HepG2 (cell line): Measurements from ENCODE around the gene SWSAP1. TPM values are rescaled to one million over a fixed set of nuclear protein-coding genes. Genes with fewer than 3 reads are reported as not detected.
A peak's percentile ranks its signal among the peaks of the same experiment; 100 is the strongest.

Source experiments
- CBX2 ChIP-seq, 2 experiments: fragments of 200-600 bp in 1 of 2; sonication (generic); formaldehyde crosslinking in 1 of 2; IDR thresholded peaks; 2 replicates each; pipeline versions ENCODE4 v1.7.0 to v1.8.1; 2018 to 2022; ENCODE audit warnings: low read depth in 2 of 2, low read length in 1 of 2, mild to moderate bottlenecking in 1 of 2, missing genetic modification reagents in 1 of 2
- CCDC6 ChIP-seq: sonication (generic); formaldehyde crosslinking; IDR thresholded peaks from 2 replicates; pipeline ENCODE4 v1.8.1; 2022; ENCODE audit warnings: mild to moderate bottlenecking, missing genetic modification reagents, moderate library complexity
- CENPT ChIP-seq: sonication (generic); formaldehyde crosslinking; IDR thresholded peaks from 2 replicates; pipeline ENCODE4 v1.8.0; 2022; ENCODE audit warnings: low read depth, mild to moderate bottlenecking, moderate library complexity, missing genetic modification reagents
- DDIT3 ChIP-seq: sonication (generic); formaldehyde crosslinking; IDR thresholded peaks from 2 replicates; pipeline ENCODE4 v1.4.0; 2020; ENCODE audit warnings: mild to moderate bottlenecking, missing genetic modification reagents
- FOXP1 ChIP-seq, 2 experiments: fragments of 450-650 bp in 1 of 2; IDR thresholded peaks; 2 replicates each; pipeline ENCODE4 v1.6.1; 2017 to 2018; ENCODE audit warnings: antibody characterized with exemption in 1 of 2
- FOXP4 ChIP-seq: sonication (generic); formaldehyde crosslinking; IDR thresholded peaks from 2 replicates; pipeline ENCODE4 v1.4.0; 2020; ENCODE audit warnings: missing genetic modification reagents
- HDAC6 ChIP-seq: fragments of 200-600 bp; sonication (generic); IDR thresholded peaks from 2 replicates; pipeline ENCODE4 v1.7.0; 2017; ENCODE audit warnings: mild to moderate bottlenecking, antibody characterized with exemption, low read length, low read depth
- ISL2 ChIP-seq: sonication (generic); formaldehyde crosslinking; IDR thresholded peaks from 2 replicates; pipeline ENCODE4 v1.5.0; 2020; ENCODE audit warnings: missing genetic modification reagents
- MIER2 ChIP-seq: IDR thresholded peaks from 2 replicates; pipeline ENCODE4 v1.6.1; 2016; ENCODE audit warnings: missing biosample characterization, missing genetic modification reagents
- MTA1 ChIP-seq: sonication (generic); formaldehyde crosslinking; IDR thresholded peaks from 2 replicates; pipeline ENCODE4 v1.4.0; 2020; ENCODE audit warnings: missing genetic modification reagents, mild to moderate bottlenecking, borderline replicate concordance
- NAIF1 ChIP-seq: sonication (generic); formaldehyde crosslinking; IDR thresholded peaks from 2 replicates; pipeline ENCODE4 v1.5.0; 2020; ENCODE audit warnings: mild to moderate bottlenecking, missing genetic modification reagents, borderline replicate concordance
- RAD21 ChIP-seq: fragments of 450-650 bp; formaldehyde crosslinking; IDR thresholded peaks from 2 replicates; pipeline ENCODE4 v1.5.0; 2020; ENCODE audit warnings: mild to moderate bottlenecking
- SP140L ChIP-seq: sonication (generic); formaldehyde crosslinking; IDR thresholded peaks from 2 replicates; pipeline ENCODE4 v1.4.0; 2020; ENCODE audit warnings: missing genetic modification reagents, borderline replicate concordance
- UBTF ChIP-seq: sonication (generic); formaldehyde crosslinking; IDR thresholded peaks from 2 replicates; pipeline ENCODE4 v1.4.0; 2020; ENCODE audit warnings: mild to moderate bottlenecking, missing genetic modification reagents
- ZBTB10 ChIP-seq: sonication (generic); formaldehyde crosslinking; IDR thresholded peaks from 2 replicates; pipeline ENCODE4 v1.4.0; 2020; ENCODE audit warnings: missing genetic modification reagents, borderline replicate concordance
- ZMYM3 ChIP-seq: sonication (generic); formaldehyde crosslinking; IDR thresholded peaks from 2 replicates; pipeline ENCODE4 v1.5.1; 2020; ENCODE audit warnings: mild to moderate bottlenecking, missing genetic modification reagents
- ZNF563 ChIP-seq: sonication (generic); formaldehyde crosslinking; IDR thresholded peaks from 2 replicates; pipeline ENCODE4 v1.8.0; 2022; ENCODE audit warnings: mild to moderate bottlenecking, moderate library complexity, missing genetic modification reagents
- ZNF878 ChIP-seq: sonication (generic); formaldehyde crosslinking; IDR thresholded peaks from 2 replicates; pipeline ENCODE4 v1.8.1; 2023; ENCODE audit warnings: mild to moderate bottlenecking, missing genetic modification reagents, moderate library complexity
- polyA plus RNA-seq, 8 experiments: library from polyadenylated mRNA; depleted of rRNA in 3 of 8; stranded (reverse) in 7 of 8; unstranded in 1 of 8; fragments of >200 nt; fragmentation: Illumina TruSeq in 4 of 8; extraction: Trizol in 4 of 8; gene quantifications; 2 replicates each; pipeline versions ENCODE4 v1.2.1 to v1.2.3, GENCODE V29; 2011 to 2016; ENCODE audit warnings: low read depth in 4 of 8, missing spikeins in 1 of 8, mixed read lengths in 1 of 8; ENCODE audit not compliant: insufficient read depth in 1 of 8
- total RNA-seq, 5 experiments: library from RNA; depleted of rRNA; stranded (reverse); fragments of >200 nt; fragmentation: Illumina TruSeq; extraction: Trizol; gene quantifications; 2 replicates each; pipeline ENCODE4 v1.2.3, GENCODE V29; 2016; ENCODE audit warnings: low read depth in 1 of 5
- TF ChIP-seq, protein P1 (sequence below): sonication (generic); formaldehyde crosslinking; IDR thresholded peaks from 2 replicates; pipeline ENCODE4 v1.8.0; 2022; ENCODE audit warnings: mild to moderate bottlenecking, missing genetic modification reagents, borderline replicate concordance

SWSAP1 gene
- total and polyA plus RNA-seq, 2 of the 13 experiments (the other 11 are each of a cell fraction or from before 2014, with no cell fraction given), result 2.7 to 3.3 TPM

- no peak for TF ChIP-seq ZNF878 (CRISPR knock-in tag)
- no peak for TF ChIP-seq UBTF (CRISPR knock-in tag)
- 0 out of 2 replicates have a peak, but pooled peaks have one; percentile 24 for TF ChIP-seq ISL2 (CRISPR knock-in tag)
- TF ChIP-seq MTA1 (CRISPR knock-in tag), result no peak
- TF ChIP-seq FOXP1 (IDR thresholded peaks at IDR 0.05), result no peak
- no peak for TF ChIP-seq FOXP1 (CRISPR knock-in tag; IDR thresholded peaks at IDR 0.05)
- no peak for TF ChIP-seq DDIT3
- 0 out of 2 replicates have a peak, but pooled peaks have one; percentile 11 for TF ChIP-seq ZMYM3
- no peak for TF ChIP-seq ZBTB10 (CRISPR knock-in tag)
- TF ChIP-seq CCDC6, result no peak
- TF ChIP-seq, protein P1, sequence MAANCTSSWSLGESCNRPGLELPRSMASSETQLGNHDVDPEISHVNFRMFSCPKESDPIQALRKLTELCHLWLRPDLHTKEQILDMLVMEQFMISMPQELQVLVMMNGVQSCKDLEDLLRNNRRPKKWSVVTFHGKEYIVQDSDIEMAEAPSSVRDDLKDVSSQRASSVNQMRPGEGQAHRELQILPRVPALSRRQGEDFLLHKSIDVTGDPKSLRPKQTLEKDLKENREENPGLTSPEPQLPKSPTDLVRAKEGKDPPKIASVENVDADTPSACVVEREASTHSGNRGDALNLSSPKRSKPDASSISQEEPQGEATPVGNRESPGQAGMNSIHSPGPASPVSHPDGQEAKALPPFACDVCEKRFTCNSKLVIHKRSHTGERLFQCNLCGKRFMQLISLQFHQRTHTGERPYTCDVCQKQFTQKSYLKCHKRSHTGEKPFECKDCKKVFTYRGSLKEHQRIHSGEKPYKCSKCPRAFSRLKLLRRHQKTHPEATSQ (CRISPR knock-in tag), result no peak
- no peak for TF ChIP-seq MIER2 (CRISPR knock-in tag)
- no peak for TF ChIP-seq NAIF1 (CRISPR knock-in tag)
- TF ChIP-seq SP140L (CRISPR knock-in tag), result no peak
- TF ChIP-seq FOXP4, result peak; percentile 61
- TF ChIP-seq RAD21 (CRISPR knock-in tag), result no peak
- no peak for TF ChIP-seq CENPT (CRISPR knock-in tag)
- TF ChIP-seq HDAC6, result no peak
- TF ChIP-seq CBX2 (IDR thresholded peaks at IDR 0.05; ENCODE audit: low read depth, low read length), result no peak
- TF ChIP-seq CBX2 (CRISPR knock-in tag; IDR thresholded peaks at IDR 0.05; ENCODE audit: low read depth), result no peak
- no peak for TF ChIP-seq ZNF563 (CRISPR knock-in tag)
Measured at GRCh38 chr19:11387162-11388034, 12.9 kb downstream of the SWSAP1 start (continued).
